Measurements from ENCODE around the gene CDK11B. TPM values are rescaled to one million over a fixed set of nuclear protein-coding genes. Genes with fewer than 3 reads are reported as not detected.
"Not testable (repeated sequence)": the region's sequence is repeated elsewhere in the genome, so short reads cannot be mapped to it uniquely, and the experiment has no call there.

Gene CDK11B
- total RNA-seq, 2 donors from 2014 or later: 31.8 to 44.7 TPM

GRCh38 chr1:1696431-1697357 is 37.9 kb upstream of the CDK11B start:
- H3K9me3 ChIP-seq; H3K27me3 ChIP-seq; DNase-seq; H3K4me3 ChIP-seq; H3K36me3 ChIP-seq; H3K9ac ChIP-seq (ENCODE audit: low read depth in 2 of 2, low read length in 2 of 2); H3K27ac ChIP-seq; H3K4me1 ChIP-seq: not testable (repeated sequence)
- intact Hi-C loops (cut with DNase I): loop anchor here (10.0 kb wide), 1 partner anchor 48 kb away; no protein-coding TSS in a partner anchor

- peak; percentile 93 for DNase-seq
- H3K27me3 ChIP-seq, H3K4me1 ChIP-seq, H3K36me3 ChIP-seq, H3K9me3 ChIP-seq: not testable (repeated sequence)
- peak within 1 kb of the TSS; percentile 34 to 50 for H3K9ac ChIP-seq (ENCODE audit: low read depth in 2 of 2, low read length in 2 of 2)
- H3K27ac ChIP-seq: peak within 1 kb of the TSS; percentile 87
- intact Hi-C loops (cut with DNase I): loop anchor here (10.0 kb wide), 1 partner anchor 52 kb away; no protein-coding TSS in a partner anchor
- H3K4me3 ChIP-seq: peak within 1 kb of the TSS; percentile 51
These were observed 34.2 kb upstream of the CDK11B start, which contains the start of gene SLC35E2B for GRCh38 chr1:1692714-1693647. SLC35E2B (minus strand) TSS chr1:1692795; CDS start chr1:1676699, 16,096 bp downstream.

GRCh38 chr1:1692324-1692713 is 33.5 kb upstream of the CDK11B start:
- intact Hi-C loops (cut with DNase I): loop anchor here (10.0 kb wide), 1 partner anchor 52 kb away; no protein-coding TSS in a partner anchor
- peak; percentile 79 for DNase-seq
- peak overlapping the region; percentile 34 to 50 for H3K9ac ChIP-seq (ENCODE audit: low read depth in 2 of 2, low read length in 2 of 2)

GRCh38 chr1:1691443-1691842 is 32.6 kb upstream of the CDK11B start:
- intact Hi-C loops (cut with DNase I): loop anchor here (10.0 kb wide), 1 partner anchor 53 kb away; no protein-coding TSS in a partner anchor
- H3K4me3 ChIP-seq, H3K36me3 ChIP-seq, H3K27me3 ChIP-seq, H3K27ac ChIP-seq, H3K9me3 ChIP-seq, DNase-seq, H3K4me1 ChIP-seq: not testable (repeated sequence)
- H3K9ac ChIP-seq (ENCODE audit: low read depth in 2 of 2, low read length in 2 of 2): peak overlapping the region in 1 of 2 donors; percentile 43

More at GRCh38 chr1:1692324-1692713, 33.5 kb upstream of the CDK11B start:
- H3K27ac ChIP-seq: peak overlapping the region; percentile 87
- H3K4me3 ChIP-seq: peak overlapping the region; percentile 51
- H3K4me1 ChIP-seq, H3K36me3 ChIP-seq, H3K27me3 ChIP-seq, H3K9me3 ChIP-seq: not testable (repeated sequence)

GRCh38 chr1:1689526-1689925 is 30.7 kb upstream of the CDK11B start:
- H3K27ac ChIP-seq; H3K9me3 ChIP-seq; H3K4me3 ChIP-seq; intact Hi-C loops (cut with DNase I); H3K4me1 ChIP-seq; H3K27me3 ChIP-seq; DNase-seq; H3K36me3 ChIP-seq; H3K9ac ChIP-seq (ENCODE audit: low read depth in 2 of 2, low read length in 2 of 2): not testable (repeated sequence)

- no peak for TF ChIP-seq CTCF (IDR thresholded peaks at IDR 0.05)
- no peaks in the 10 kb centered on the region for H3K36me3 ChIP-seq
- H3K9ac ChIP-seq (ENCODE audit: low read depth in 2 of 2, low read length in 2 of 2): no peak overlapping the region
- no peaks in the 10 kb centered on the region for H3K9me3 ChIP-seq
- H3K27ac ChIP-seq: no peak overlapping the region
- intact Hi-C loops (cut with DNase I): no loop called here
- no peak for DNase-seq
- H3K4me1 ChIP-seq: no peaks in the 10 kb centered on the region
- no peaks in the 10 kb centered on the region for H3K27me3 ChIP-seq
- no peak overlapping the region for H3K4me3 ChIP-seq
These were observed 29.0 kb upstream of the CDK11B start for GRCh38 chr1:1687846-1688245.

GRCh38 chr1:1684031-1684681 is 25.4 kb upstream of the CDK11B start:
- Histone ChIP-seq H3K27ac (no peak overlapping the region), H3K9ac (ENCODE audit: low read depth in 2 of 2, low read length in 2 of 2) (no peak overlapping the region), H3K4me1 (no peaks in the 10 kb centered on the region), H3K4me3 (no peak overlapping the region), H3K36me3 (no peaks in the 10 kb centered on the region), H3K9me3 (no peaks in the 10 kb centered on the region), H3K27me3 (no peaks in the 10 kb centered on the region)
- no peak for TF ChIP-seq CTCF (IDR thresholded peaks at IDR 0.05)
- no peak for DNase-seq
- intact Hi-C loops (cut with DNase I): no loop called here

Measured in colonic mucosa (tissue), 4 donors.